ENCODE results near the gene CDK14.

Gene CDK14

GRCh38 chr7:90596671-90597562, 796 bp downstream of the CDK14 start:
- in situ Hi-C loops (cut with MboI; ENCODE audit: low sequenced_read_pairs), result no loop called here

- in situ Hi-C loops (cut with MboI; ENCODE audit: low sequenced_read_pairs), result no loop called here
Measured at GRCh38 chr7:90597563-90598253, 1.6 kb downstream of the CDK14 start.

GRCh38 chr7:90599038-90599437, 2.9 kb downstream of the CDK14 start:
- in situ Hi-C loops (cut with MboI; ENCODE audit: low sequenced_read_pairs), result no loop called here

- in situ Hi-C loops (cut with MboI; ENCODE audit: low sequenced_read_pairs), result no loop called here
Measured at GRCh38 chr7:90599892-90600555, 3.9 kb downstream of the CDK14 start.

GRCh38 chr7:90602303-90602702, 6.2 kb downstream of the CDK14 start:
- in situ Hi-C loops (cut with MboI; ENCODE audit: low sequenced_read_pairs), result no loop called here

GRCh38 chr7:90603346-90603745, 7.2 kb downstream of the CDK14 start:
- in situ Hi-C loops (cut with MboI; ENCODE audit: low sequenced_read_pairs), result no loop called here

GRCh38 chr7:90604383-90604782, 8.3 kb downstream of the CDK14 start:
- in situ Hi-C loops (cut with MboI; ENCODE audit: low sequenced_read_pairs), result no loop called here

GRCh38 chr7:90605055-90605454, 8.9 kb downstream of the CDK14 start:
- in situ Hi-C loops (cut with MboI; ENCODE audit: low sequenced_read_pairs), result no loop called here

GRCh38 chr7:90607196-90607595, 11.1 kb downstream of the CDK14 start:
- in situ Hi-C loops (cut with MboI; ENCODE audit: low sequenced_read_pairs), result no loop called here

- in situ Hi-C loops (cut with MboI; ENCODE audit: low sequenced_read_pairs), result no loop called here
Measured at GRCh38 chr7:90610105-90610504, 14.0 kb downstream of the CDK14 start.

GRCh38 chr7:90611115-90611514, 15.0 kb downstream of the CDK14 start:
- in situ Hi-C loops (cut with MboI; ENCODE audit: low sequenced_read_pairs), result no loop called here

GRCh38 chr7:90613088-90613498, 17.0 kb downstream of the CDK14 start:
- in situ Hi-C loops (cut with MboI; ENCODE audit: low sequenced_read_pairs), result no loop called here

GRCh38 chr7:90617442-90617841, 21.3 kb downstream of the CDK14 start:
- in situ Hi-C loops (cut with MboI; ENCODE audit: low sequenced_read_pairs), result no loop called here

- in situ Hi-C loops (cut with MboI; ENCODE audit: low sequenced_read_pairs), result no loop called here
Measured at GRCh38 chr7:90618876-90619275, 22.8 kb downstream of the CDK14 start.

GRCh38 chr7:90621125-90621746, 25.1 kb downstream of the CDK14 start:
- in situ Hi-C loops (cut with MboI; ENCODE audit: low sequenced_read_pairs), result no loop called here

GRCh38 chr7:90621747-90622140, 25.6 kb downstream of the CDK14 start:
- in situ Hi-C loops (cut with MboI; ENCODE audit: low sequenced_read_pairs), result no loop called here

GRCh38 chr7:90622670-90623069, 26.5 kb downstream of the CDK14 start:
- in situ Hi-C loops (cut with MboI; ENCODE audit: low sequenced_read_pairs), result no loop called here

GRCh38 chr7:90624225-90624911, 28.2 kb downstream of the CDK14 start:
- in situ Hi-C loops (cut with MboI; ENCODE audit: low sequenced_read_pairs), result no loop called here

- in situ Hi-C loops (cut with MboI; ENCODE audit: low sequenced_read_pairs), result no loop called here
Measured at GRCh38 chr7:90625051-90625450, 28.9 kb downstream of the CDK14 start.

GRCh38 chr7:90625562-90625961, 29.4 kb downstream of the CDK14 start:
- in situ Hi-C loops (cut with MboI; ENCODE audit: low sequenced_read_pairs), result no loop called here

- in situ Hi-C loops (cut with MboI; ENCODE audit: low sequenced_read_pairs), result no loop called here
Measured at GRCh38 chr7:90626013-90626412, 29.9 kb downstream of the CDK14 start.

All from hTERT RPE-1 (cell line).